8988T (cell line): ENCODE measurements around the gene GSDMA.

Experiments used
- DNase-seq: peaks from one replicate; pipeline ENCODE4 v3.0.0; 2011

Gene GSDMA

GRCh38 chr17:40023590-40024292, 60.9 kb downstream of the GSDMA start:
- DNase-seq, result no peak

- DNase-seq, result no peak
Measured at GRCh38 chr17:40024901-40025300, 62.1 kb downstream of the GSDMA start.

GRCh38 chr17:40025559-40025958, 62.8 kb downstream of the GSDMA start:
- no peak for DNase-seq

GRCh38 chr17:40025991-40026815, 63.4 kb downstream of the GSDMA start:
- DNase-seq, result no peak

- peak; percentile 76 for DNase-seq
Measured at GRCh38 chr17:40026816-40027613, 64.2 kb downstream of the GSDMA start.
